Spinal cord (tissue), 10 donors: Measurements from ENCODE around the gene ZNF845. TPM values are rescaled to one million over a fixed set of nuclear protein-coding genes. Genes with fewer than 3 reads are reported as not detected.

Source experiments
- DNase-seq, 6 donors: peaks; one replicate each; pipeline versions ENCODE4 v3.0.0 to v3.0.0-alpha.2; 2013 to 2015; ENCODE audit warnings: low spot score in 6 of 6, low read depth in 4 of 6
- H3K27ac ChIP-seq: one replicate; pipeline ENCODE4 v1.5.1; 2013; ENCODE audit warnings: low read depth, low read length, control low read depth
- H3K27me3 ChIP-seq: one replicate; pipeline ENCODE4 v1.6.1; 2013; ENCODE audit warnings: low read length; ENCODE audit not compliant: control insufficient read depth, insufficient read depth
- H3K36me3 ChIP-seq: one replicate; pipeline ENCODE4 v1.6.1; 2013; ENCODE audit warnings: low read length; ENCODE audit not compliant: control insufficient read depth, insufficient read depth
- H3K4me1 ChIP-seq: one replicate; pipeline ENCODE4 v1.6.1; 2013; ENCODE audit warnings: low read length; ENCODE audit not compliant: control insufficient read depth, insufficient read depth
- H3K4me3 ChIP-seq: one replicate; pipeline ENCODE4 v1.5.1; 2013; ENCODE audit warnings: low read depth, low read length, control low read depth
- H3K9me3 ChIP-seq: one replicate; pipeline ENCODE4 v1.6.1; 2013; ENCODE audit warnings: low read length; ENCODE audit not compliant: control insufficient read depth, insufficient read depth
- WGBS: methylation state at CpG from one replicate; pipeline ENCODE4 v1.1.5; 2013; ENCODE audit warnings: missing lambda C conversion rate; ENCODE audit not compliant: insufficient coverage; 5-methylcytosine and 5-hydroxymethylcytosine counted together
- polyA plus RNA-seq, 2 donors: library from polyadenylated mRNA; unstranded; fragments of 120-200 nt; gene quantifications; one replicate each; pipeline ENCODE4 v1.2.1, GENCODE V29; 2013; ENCODE audit not compliant: insufficient read length in 2 of 2
- total RNA-seq, 2 donors: library from RNA; depleted of rRNA in 1 of 2; stranded (reverse); fragments of 120-200 nt in 1 of 2; fragments of >200 nt in 1 of 2; gene quantifications; one replicate each; pipeline versions ENCODE4 v1.2.3 to v1.2.4, GENCODE V29; 2013 to 2014
- donor health status: healthy.

The ZNF845 gene
- total and polyA plus RNA-seq, 4 donors: 4.8 to 11.7 (median 8.7) TPM

DNA sequence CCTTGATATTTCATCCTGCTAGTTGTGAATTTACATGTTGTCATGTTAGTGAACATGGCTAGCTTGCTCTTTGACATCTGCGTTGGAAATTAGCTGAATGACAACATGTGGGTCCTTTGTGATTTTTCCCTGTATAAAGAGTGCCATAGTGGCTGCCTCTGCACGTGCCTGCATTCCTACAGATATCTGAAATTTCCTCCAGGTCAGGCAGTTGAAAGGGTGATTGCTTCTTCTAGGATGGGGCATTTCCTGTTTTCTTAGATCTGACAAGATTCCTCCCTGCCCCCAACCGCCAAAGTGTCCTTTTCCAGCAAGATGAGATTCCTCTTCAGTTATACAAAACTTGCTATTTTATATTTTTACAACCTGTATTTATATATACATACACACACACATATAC, 40.7 kb downstream of the ZNF845 start:
- 66% methylated on average over 3 of the region's 3 CpGs for WGBS
- H3K9me3 ChIP-seq: no peaks in the 10 kb centered on the region
- DNase-seq: no peak
- H3K4me3 ChIP-seq: no peak overlapping the region
- no peak overlapping the region for H3K27ac ChIP-seq
- H3K36me3 ChIP-seq: peaks cover 4% of the 10 kb centered on the region
- no peaks in the 10 kb centered on the region for H3K27me3 ChIP-seq
- no peaks in the 10 kb centered on the region for H3K4me1 ChIP-seq

DNA sequence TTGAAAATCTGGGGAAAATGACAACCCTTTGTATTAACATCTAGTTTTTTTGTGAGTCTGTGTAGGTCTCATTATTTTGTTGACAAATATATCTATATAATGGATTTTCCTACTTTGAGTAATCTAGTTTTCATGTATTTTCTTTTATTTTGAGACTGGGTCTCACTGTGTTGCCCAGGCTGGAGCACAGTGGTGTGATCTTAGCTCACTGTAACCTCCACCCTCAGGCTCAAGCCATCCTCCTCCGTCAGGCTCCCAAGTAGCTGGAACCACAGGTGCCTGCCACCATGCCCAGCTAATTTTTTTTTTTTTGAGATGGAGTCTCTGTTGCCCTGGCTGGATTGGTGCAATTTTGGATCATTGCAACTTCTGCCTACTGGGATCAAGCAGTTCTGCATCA, 41.2 kb downstream of the ZNF845 start:
- no peaks in the 10 kb centered on the region for H3K4me1 ChIP-seq
- H3K27me3 ChIP-seq: no peaks in the 10 kb centered on the region
- no peak overlapping the region for H3K27ac ChIP-seq
- no peak for DNase-seq
- no peaks in the 10 kb centered on the region for H3K9me3 ChIP-seq
- 75% methylated on average over 1 of the region's 1 CpG for WGBS
- no peak overlapping the region for H3K4me3 ChIP-seq
- peaks cover 4% of the 10 kb centered on the region for H3K36me3 ChIP-seq

DNA sequence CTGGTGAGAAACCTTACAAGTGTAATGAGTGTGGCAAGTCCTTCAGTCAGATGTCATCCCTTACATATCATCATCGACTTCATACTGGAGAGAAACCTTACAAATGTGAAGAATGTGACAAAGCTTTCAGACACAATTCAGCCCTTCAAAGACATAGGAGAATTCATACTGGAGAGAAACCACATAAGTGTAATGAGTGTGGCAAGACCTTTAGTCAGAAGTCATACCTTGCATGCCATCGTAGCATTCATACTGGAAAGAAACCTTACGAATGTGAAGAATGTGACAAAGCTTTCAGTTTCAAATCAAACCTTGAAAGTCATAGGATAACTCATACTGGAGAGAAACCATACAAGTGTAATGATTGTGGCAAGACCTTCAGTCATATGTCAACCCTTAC, 47.8 kb downstream of the ZNF845 start:
- H3K4me1 ChIP-seq: no peaks in the 10 kb centered on the region
- no peaks in the 10 kb centered on the region for H3K27me3 ChIP-seq
- no peaks in the 10 kb centered on the region for H3K9me3 ChIP-seq
- DNase-seq: no peak
- H3K4me3 ChIP-seq: no peak overlapping the region
- H3K36me3 ChIP-seq: peaks cover 3% of the 10 kb centered on the region
- no CpG with 5 or more reads among the region's 3 CpGs for WGBS
- no peak overlapping the region for H3K27ac ChIP-seq

DNA sequence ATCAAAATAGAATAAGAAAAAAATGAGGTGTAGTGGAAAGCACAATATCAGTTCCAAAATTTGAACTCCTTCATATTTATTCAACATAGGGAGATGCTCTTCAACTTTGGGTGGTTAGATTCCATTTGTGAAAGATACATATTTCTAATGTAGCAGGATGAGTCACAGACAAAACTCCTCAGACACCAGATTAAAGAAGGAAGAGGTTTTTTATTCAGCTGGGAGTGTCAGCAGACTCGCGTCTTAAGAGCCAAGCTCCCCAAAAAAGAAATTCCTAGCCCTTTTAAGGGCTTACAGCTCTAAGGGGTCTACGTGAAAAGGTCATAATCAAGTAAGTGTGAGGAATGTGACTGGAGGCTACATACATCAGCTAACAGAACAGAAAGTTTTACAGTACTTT, 54.6 kb downstream of the ZNF845 start:
- no CpG with 5 or more reads among the region's 3 CpGs for WGBS
- no peaks in the 10 kb centered on the region for H3K36me3 ChIP-seq
- no peaks in the 10 kb centered on the region for H3K27me3 ChIP-seq
- no peak overlapping the region for H3K4me3 ChIP-seq
- H3K27ac ChIP-seq: no peak overlapping the region
- DNase-seq: no peak
- H3K4me1 ChIP-seq: peaks cover 6% of the 10 kb centered on the region
- no peaks in the 10 kb centered on the region for H3K9me3 ChIP-seq

DNA sequence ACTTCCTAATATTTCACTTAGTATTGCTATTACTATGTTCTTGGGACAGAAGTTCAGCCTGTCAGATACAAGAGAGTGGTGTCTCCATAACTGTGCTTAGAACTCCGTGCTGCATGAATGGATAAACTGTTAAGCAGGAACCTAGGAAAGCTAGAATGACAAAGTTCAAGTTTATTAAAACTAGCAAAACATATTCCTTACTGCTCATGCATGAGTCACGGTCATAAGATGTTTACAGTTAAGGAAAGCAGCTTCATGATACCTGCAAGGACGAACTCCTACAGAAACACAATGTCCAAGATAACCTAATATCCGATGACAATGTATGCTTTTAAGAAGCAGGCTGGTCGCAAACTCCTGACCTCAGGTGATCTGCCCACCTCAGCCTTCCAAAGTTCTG, 55.4 kb downstream of the ZNF845 start:
- peaks cover 7% of the 10 kb centered on the region for H3K4me1 ChIP-seq
- WGBS: 97% methylated on average over 4 of the region's 5 CpGs
- no peaks in the 10 kb centered on the region for H3K9me3 ChIP-seq
- no peaks in the 10 kb centered on the region for H3K36me3 ChIP-seq
- no peak overlapping the region for H3K4me3 ChIP-seq
- no peak overlapping the region for H3K27ac ChIP-seq
- DNase-seq: no peak
- H3K27me3 ChIP-seq: no peaks in the 10 kb centered on the region

DNA sequence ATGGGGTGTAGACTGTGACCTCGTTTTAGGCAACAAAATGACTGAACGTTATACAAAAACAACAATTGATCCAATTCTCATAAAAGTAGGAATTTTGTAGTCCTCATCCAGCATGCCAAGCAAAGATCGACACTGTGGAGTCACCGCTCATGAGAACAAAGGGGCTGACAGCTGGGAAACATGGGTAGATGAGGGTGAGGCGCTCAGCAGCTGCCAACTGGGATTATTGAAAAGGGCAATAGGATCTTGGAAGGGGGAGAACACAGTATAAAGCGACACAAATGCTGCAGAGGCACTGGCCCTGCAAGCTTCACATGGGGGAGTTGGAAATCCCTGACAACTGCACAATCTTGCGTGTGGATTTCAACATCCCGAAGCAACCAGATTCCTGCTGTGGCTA, 56.0 kb downstream of the ZNF845 start:
- peak in 1 of 6 donors; percentile 19 for DNase-seq
- no peak overlapping the region for H3K4me3 ChIP-seq
- peaks cover 13% of the 10 kb centered on the region for H3K4me1 ChIP-seq
- whole genome bisulfite sequencing: 41% methylated on average over 6 of the region's 8 CpGs
- no peaks in the 10 kb centered on the region for H3K9me3 ChIP-seq
- no peaks in the 10 kb centered on the region for H3K27me3 ChIP-seq
- no peaks in the 10 kb centered on the region for H3K36me3 ChIP-seq
- no peak overlapping the region for H3K27ac ChIP-seq

DNA sequence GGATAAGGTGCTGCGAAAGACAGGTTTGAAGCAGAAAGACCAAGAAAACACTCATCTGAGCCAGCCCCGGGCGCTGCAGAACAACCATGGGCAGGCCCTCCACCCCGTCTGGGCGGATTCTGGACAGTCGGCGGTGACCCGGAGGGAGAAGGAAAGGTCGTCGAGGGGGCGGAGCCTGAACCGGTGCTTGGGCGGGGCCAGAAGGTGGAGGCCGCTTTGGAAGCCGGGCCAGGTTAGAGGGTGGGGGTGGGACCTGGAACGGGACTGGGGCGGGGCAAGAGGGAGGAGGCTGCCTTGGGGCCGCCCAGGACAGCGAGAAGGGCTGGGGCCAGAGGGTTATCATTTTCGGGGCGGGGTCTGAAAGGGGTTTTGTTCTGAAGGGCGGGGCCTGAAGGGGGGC, 56.4 kb downstream of the ZNF845 start:
- Histone ChIP-seq H3K9me3 (no peaks in the 10 kb centered on the region), H3K27me3 (no peaks in the 10 kb centered on the region), H3K4me1 (peaks cover 16% of the 10 kb centered on the region), H3K4me3 (no peak overlapping the region), H3K36me3 (no peaks in the 10 kb centered on the region), H3K27ac (no peak overlapping the region)
- 23% methylated on average over 22 of the region's 22 CpGs for WGBS
- peak in 3 of 6 donors; percentile 2 to 79 (median 30) for DNase-seq

DNA sequence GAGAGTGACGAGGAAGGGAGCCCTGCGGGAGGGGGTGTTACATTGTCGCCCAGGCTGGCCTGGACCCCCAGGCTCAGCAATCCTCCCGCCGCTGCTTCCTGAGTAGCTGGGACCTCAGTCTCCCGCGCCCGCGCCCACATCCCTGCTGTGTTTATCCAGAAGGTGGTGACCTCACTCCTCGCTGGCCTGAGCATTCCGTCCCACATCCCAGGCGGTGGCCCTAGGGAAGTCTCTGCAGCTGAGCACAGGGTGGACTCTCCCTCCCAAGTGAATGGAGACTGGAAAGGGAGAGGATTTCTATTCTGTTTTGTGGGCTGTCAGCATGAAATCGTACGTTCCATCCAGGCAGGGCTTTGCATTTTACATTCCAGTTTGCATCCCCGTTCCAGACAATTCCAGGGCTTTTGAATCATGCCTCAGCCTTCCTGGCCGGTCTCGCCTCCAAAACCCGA, 61.0 kb downstream of the ZNF845 start:
- Histone ChIP-seq H3K9me3 (no peaks in the 10 kb centered on the region), H3K27me3 (no peaks in the 10 kb centered on the region), H3K27ac (peak overlapping the region; percentile 67), H3K4me1 (peaks cover 23% of the 10 kb centered on the region), H3K36me3 (no peaks in the 10 kb centered on the region), H3K4me3 (peak overlapping the region; percentile 61)
- no peak for DNase-seq
- 1% methylated on average over 18 of the region's 18 CpGs for WGBS

DNA sequence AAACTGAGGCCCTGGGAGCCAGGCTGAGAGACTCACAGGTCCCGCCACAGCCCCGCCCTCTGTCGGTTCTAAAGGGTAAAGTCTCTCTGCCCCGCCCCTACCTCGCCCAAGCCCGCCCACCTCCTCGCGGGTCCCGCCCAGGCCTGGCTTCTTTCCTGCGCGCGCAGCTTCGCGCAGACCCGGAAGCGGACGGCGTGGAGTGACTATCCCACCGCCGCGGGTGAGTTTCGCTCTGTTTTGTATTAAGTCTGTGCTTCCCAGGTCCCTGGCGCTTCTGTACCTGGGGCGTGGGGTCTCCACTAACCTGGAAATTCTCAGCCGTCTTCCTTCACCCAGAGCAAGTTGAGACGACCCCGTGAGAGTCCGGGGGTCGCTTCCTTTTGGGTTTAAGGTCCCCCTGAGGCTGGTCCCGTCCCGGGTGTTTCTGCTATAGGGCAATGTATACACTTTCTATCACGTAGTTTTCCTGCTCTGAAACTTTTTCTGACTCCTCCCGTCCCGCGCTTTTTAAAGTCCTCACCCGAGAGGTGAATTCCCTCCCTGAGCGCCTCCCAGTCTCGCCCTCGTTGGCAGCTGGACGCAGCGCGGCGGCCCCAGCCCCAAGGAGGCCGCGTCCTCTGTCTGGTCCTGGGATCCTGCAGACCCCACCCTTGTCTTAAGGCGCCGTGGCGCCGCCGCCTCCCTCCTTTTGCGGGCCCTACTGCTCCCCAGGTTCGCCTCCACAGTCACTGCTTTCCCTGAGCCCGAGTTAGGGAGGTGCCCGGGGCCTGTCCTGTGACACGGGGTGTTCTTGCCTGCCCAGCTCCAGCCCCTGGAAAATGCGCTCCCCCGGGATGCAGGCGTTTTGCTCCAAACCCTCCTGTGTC, 61.7 kb downstream of the ZNF845 start, which contains the start of gene ZNF765:
Gene ZNF765 (plus strand): TSS at position 176 of the 866 bp plus-strand sequence. CDS start 2,867 bp downstream, outside the sequence.
- peak within 1 kb of the TSS; percentile 67 for H3K27ac ChIP-seq
- H3K36me3 ChIP-seq: no peaks in the 10 kb centered on the region
- H3K4me1 ChIP-seq: peaks cover 19% of the 10 kb centered on the region
- peak within 1 kb of the TSS; percentile 61 for H3K4me3 ChIP-seq
- no peaks in the 10 kb centered on the region for H3K9me3 ChIP-seq
- no peaks in the 10 kb centered on the region for H3K27me3 ChIP-seq
- DNase-seq: peak; percentile 75 to 98 (median 88)
- under 1% methylated on average over 52 of the region's 58 CpGs for WGBS
